Karpas-422 (cell line): ENCODE data around the gene CCNY. TPM values are rescaled to one million over a fixed set of nuclear protein-coding genes. Genes with fewer than 3 reads are reported as not detected.

ENCODE experiments used
- DNase-seq: peaks from one replicate; pipeline ENCODE4 v3.0.0-alpha.2; 2015
- H2AFZ ChIP-seq: fragments of 200-600 bp; sonication (generic); 2 replicates; pipeline ENCODE4 v1.6.1; 2014; ENCODE audit warnings: antibody characterized with exemption, low read length, mixed read lengths
- H3K27ac ChIP-seq: fragments of 200-600 bp; sonication (generic); 2 replicates; pipeline ENCODE4 v1.5.1; 2014; ENCODE audit warnings: mild to moderate bottlenecking, low read length, moderate library complexity
- H3K27me3 ChIP-seq: fragments of 200-600 bp; sonication (generic); 2 replicates; pipeline ENCODE4 v1.6.1; 2014; ENCODE audit warnings: low read length, mixed read lengths
- H3K36me3 ChIP-seq: fragments of 200-600 bp; sonication (generic); 2 replicates; pipeline ENCODE4 v1.6.1; 2014; ENCODE audit warnings: low read length, mixed read lengths; ENCODE audit not compliant: insufficient read depth
- H3K4me1 ChIP-seq: fragments of 200-600 bp; sonication (generic); 2 replicates; pipeline ENCODE4 v1.6.1; 2014; ENCODE audit warnings: mild to moderate bottlenecking, low read length, mixed read lengths
- H3K4me2 ChIP-seq: fragments of 200-600 bp; sonication (generic); 2 replicates; pipeline ENCODE4 v1.6.1; 2014; ENCODE audit warnings: low read length, low read depth, mild to moderate bottlenecking; ENCODE audit not compliant: poor library complexity, severe bottlenecking
- H3K4me3 ChIP-seq: fragments of 200-600 bp; sonication (generic); 2 replicates; pipeline ENCODE4 v1.5.1; 2014; ENCODE audit warnings: mild to moderate bottlenecking, antibody characterized with exemption, low read length, mixed read lengths
- H3K79me2 ChIP-seq: fragments of 200-600 bp; sonication (generic); 2 replicates; pipeline ENCODE4 v1.6.1; 2014; ENCODE audit warnings: mild to moderate bottlenecking, low read length, mixed read lengths
- H3K9ac ChIP-seq: fragments of 200-600 bp; sonication (generic); 2 replicates; pipeline ENCODE4 v1.6.0; 2014; ENCODE audit warnings: low read length
- H3K9me2 ChIP-seq: fragments of 200-600 bp; sonication (generic), shearing (Covaris generic); replicated peaks from 2 replicates; pipeline ENCODE4 v1.6.0; 2014; ENCODE audit warnings: mild to moderate bottlenecking, low read length, moderate library complexity; ENCODE audit not compliant: insufficient read depth
- H3K9me3 ChIP-seq: fragments of 300-700, 200-600 bp; sonication (generic); 2 replicates; pipeline ENCODE4 v1.6.1; 2014; ENCODE audit warnings: low read length, mixed read lengths
- H4K20me1 ChIP-seq: fragments of 200-600 bp; sonication (generic); 2 replicates; pipeline ENCODE4 v1.6.1; 2014; ENCODE audit warnings: mild to moderate bottlenecking, antibody characterized with exemption, low read length, low read depth; ENCODE audit not compliant: insufficient read depth
- total RNA-seq: library from RNA; depleted of rRNA; stranded (reverse); fragments of >200 nt; shearing (Covaris generic); gene quantifications from 2 replicates; pipeline ENCODE4 v1.2.3, GENCODE V29; 2014; ENCODE audit warnings: low replicate concordance

The CCNY gene
- total RNA-seq, 1 experiment from 2014 or later = 19.4 TPM

DNA sequence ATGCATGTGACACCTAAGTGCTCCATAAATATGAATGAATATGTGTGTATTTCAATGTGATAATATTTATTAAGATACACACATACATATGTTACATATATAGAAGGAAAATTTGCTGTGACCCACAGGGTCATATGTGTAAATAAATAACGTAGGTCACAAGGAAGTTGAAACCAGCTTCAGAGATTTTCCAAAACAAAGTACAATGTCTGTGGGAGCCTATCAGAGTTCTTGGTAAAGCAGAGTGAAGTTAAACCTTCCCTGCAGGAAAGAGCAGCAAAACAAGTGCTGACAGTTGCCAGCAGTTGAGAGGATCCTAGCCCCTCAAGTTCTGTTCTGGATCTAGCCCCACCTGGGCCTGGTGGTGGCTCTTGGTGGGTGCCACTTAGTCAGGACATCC is 91.2 kb downstream of the CCNY start:
- Histone ChIP-seq H2AFZ (no peak overlapping the region), H3K36me3 (no peaks in the 10 kb centered on the region), H3K9ac (no peak overlapping the region), H3K27me3 (no peaks in the 10 kb centered on the region), H4K20me1 (peaks cover 5% of the 10 kb centered on the region; the same call in 1 of the 2 replicates), H3K79me2 (no peaks in the 10 kb centered on the region), H3K27ac (no peak overlapping the region), H3K4me2 (no peak overlapping the region), H3K9me3 (peaks cover 6% of the 10 kb centered on the region; the same call in 1 of the 2 replicates), H3K4me1 (no peaks in the 10 kb centered on the region), H3K9me2 (no peaks in the 10 kb centered on the region), H3K4me3 (no peak overlapping the region)
- no peak for DNase-seq

- Histone ChIP-seq H3K36me3 (no peaks in the 10 kb centered on the region), H3K4me3 (no peak overlapping the region)
These were observed 92.2 kb downstream of the CCNY start for GRCh38 chr10:35428521-35428920.

GRCh38 chr10:35432781-35433338 is 96.6 kb downstream of the CCNY start:
- no peak overlapping the region for H3K27ac ChIP-seq

More at GRCh38 chr10:35428521-35428920, 92.2 kb downstream of the CCNY start:
- Histone ChIP-seq H2AFZ (no peak overlapping the region), H3K79me2 (no peaks in the 10 kb centered on the region), H3K9ac (no peak overlapping the region), H3K9me3 (peaks cover 12% of the 10 kb centered on the region; the same call in 1 of the 2 replicates), H3K4me2 (no peak overlapping the region), H3K27me3 (no peaks in the 10 kb centered on the region), H3K27ac (no peak overlapping the region), H3K4me1 (no peaks in the 10 kb centered on the region), H4K20me1 (peaks cover 5% of the 10 kb centered on the region; the same call in 1 of the 2 replicates), H3K9me2 (no peaks in the 10 kb centered on the region)
- DNase-seq = no peak

GRCh38 chr10:35433851-35434426 is 97.6 kb downstream of the CCNY start:
- H3K27me3 ChIP-seq = no peaks in the 10 kb centered on the region

More at GRCh38 chr10:35432781-35433338, 96.6 kb downstream of the CCNY start:
- Histone ChIP-seq H4K20me1 (0 out of 2 replicates have a peak, but pooled peaks cover under 1% of the 10 kb centered on the region), H3K9ac (no peak overlapping the region), H3K4me2 (no peak overlapping the region), H3K4me1 (no peaks in the 10 kb centered on the region), H3K4me3 (no peak overlapping the region), H3K9me2 (no peaks in the 10 kb centered on the region), H3K36me3 (no peaks in the 10 kb centered on the region), H2AFZ (no peak overlapping the region), H3K9me3 (peaks cover 21% of the 10 kb centered on the region), H3K27me3 (no peaks in the 10 kb centered on the region), H3K79me2 (no peaks in the 10 kb centered on the region)
- DNase-seq = no peak

GRCh38 chr10:35434533-35434932 is 98.2 kb downstream of the CCNY start:
- no peaks in the 10 kb centered on the region for H4K20me1 ChIP-seq
- no peak overlapping the region for H3K9ac ChIP-seq
- H3K9me2 ChIP-seq = no peaks in the 10 kb centered on the region
- H3K27me3 ChIP-seq = no peaks in the 10 kb centered on the region
- H3K79me2 ChIP-seq = no peaks in the 10 kb centered on the region
- DNase-seq = no peak
- H3K27ac ChIP-seq = no peak overlapping the region
- no peak overlapping the region for H3K4me3 ChIP-seq
- H2AFZ ChIP-seq = no peak overlapping the region
- peaks cover 29% of the 10 kb centered on the region for H3K9me3 ChIP-seq
- no peak overlapping the region for H3K4me2 ChIP-seq
- no peaks in the 10 kb centered on the region for H3K4me1 ChIP-seq
- H3K36me3 ChIP-seq = no peaks in the 10 kb centered on the region

More at GRCh38 chr10:35433851-35434426, 97.6 kb downstream of the CCNY start:
- H3K9me2 ChIP-seq = no peaks in the 10 kb centered on the region
- no peak overlapping the region for H2AFZ ChIP-seq
- no peaks in the 10 kb centered on the region for H4K20me1 ChIP-seq
- DNase-seq = no peak
- no peak overlapping the region for H3K4me3 ChIP-seq
- H3K9me3 ChIP-seq = peaks cover 23% of the 10 kb centered on the region
- no peaks in the 10 kb centered on the region for H3K4me1 ChIP-seq
- H3K27ac ChIP-seq = no peak overlapping the region
- H3K9ac ChIP-seq = no peak overlapping the region
- H3K79me2 ChIP-seq = no peaks in the 10 kb centered on the region
- H3K36me3 ChIP-seq = no peaks in the 10 kb centered on the region
- no peak overlapping the region for H3K4me2 ChIP-seq

GRCh38 chr10:35435824-35436223 is 99.5 kb downstream of the CCNY start:
- Histone ChIP-seq H2AFZ (no peak overlapping the region), H3K9ac (no peak overlapping the region), H3K27me3 (no peaks in the 10 kb centered on the region), H3K9me3 (peaks cover 35% of the 10 kb centered on the region), H3K79me2 (no peaks in the 10 kb centered on the region), H3K9me2 (no peaks in the 10 kb centered on the region), H3K27ac (no peak overlapping the region), H4K20me1 (no peaks in the 10 kb centered on the region), H3K4me2 (no peak overlapping the region), H3K4me3 (no peak overlapping the region), H3K36me3 (no peaks in the 10 kb centered on the region), H3K4me1 (no peaks in the 10 kb centered on the region)
- no peak for DNase-seq

GRCh38 chr10:35437829-35438228 is 101.5 kb downstream of the CCNY start:
- Histone ChIP-seq H3K79me2 (peaks cover 2% of the 10 kb centered on the region; the same call in 1 of the 2 replicates), H3K36me3 (no peaks in the 10 kb centered on the region), H3K9me2 (no peaks in the 10 kb centered on the region), H3K4me1 (no peaks in the 10 kb centered on the region), H4K20me1 (no peaks in the 10 kb centered on the region), H3K4me2 (no peak overlapping the region), H3K27ac (no peak overlapping the region), H3K9me3 (peaks cover 33% of the 10 kb centered on the region), H3K27me3 (no peaks in the 10 kb centered on the region), H3K9ac (no peak overlapping the region), H3K4me3 (no peak overlapping the region), H2AFZ (no peak overlapping the region)
- no peak for DNase-seq

GRCh38 chr10:35438718-35439571 is 102.6 kb downstream of the CCNY start:
- no peak overlapping the region for H2AFZ ChIP-seq
- no peak for DNase-seq
- no peak overlapping the region for H3K9ac ChIP-seq
- no peaks in the 10 kb centered on the region for H3K4me1 ChIP-seq
- H3K79me2 ChIP-seq = peaks cover 4% of the 10 kb centered on the region; the same call in 1 of the 2 replicates
- H3K4me3 ChIP-seq = no peak overlapping the region
- no peaks in the 10 kb centered on the region for H3K9me2 ChIP-seq
- H3K27ac ChIP-seq = no peak overlapping the region
- H3K27me3 ChIP-seq = no peaks in the 10 kb centered on the region
- no peak overlapping the region for H3K4me2 ChIP-seq
- no peaks in the 10 kb centered on the region for H4K20me1 ChIP-seq
- peaks cover 35% of the 10 kb centered on the region for H3K9me3 ChIP-seq
- no peaks in the 10 kb centered on the region for H3K36me3 ChIP-seq
